B cell (primary cell): Measurements from ENCODE around the gene TAF11.

Experiments
- CTCF ChIP-seq: fragments of 200-600 bp; IDR thresholded peaks from one replicate; pipeline ENCODE4 v1.8.0; 2022; ENCODE audit warnings: antibody characterized with exemption, mild to moderate bottlenecking
- EZH2 ChIP-seq: IDR thresholded peaks from 2 replicates; pipeline ENCODE4 v1.6.1; 2012; ENCODE audit warnings: borderline replicate concordance, low read depth, mild to moderate bottlenecking, moderate library complexity, low read length; ENCODE audit not compliant: insufficient read depth, poor library complexity, severe bottlenecking

GRCh38 chr6:34900321-34901031 is 12.6 kb upstream of the TAF11 start:
- TF ChIP-seq CTCF (no peak), EZH2 (no peak)
